Keratinocyte (primary cell): Measurements from ENCODE around the gene GBP1. TPM values are rescaled to one million over a fixed set of nuclear protein-coding genes. Genes with fewer than 3 reads are reported as not detected.

ENCODE experiments used
- DNase-seq: peaks from one replicate; pipeline ENCODE4 v3.0.0-alpha.2; 2011; ENCODE audit warnings: low read depth, missing footprints, low spot score
- FAIRE-seq: peaks from 2 replicates; lab custom pipeline; 2011; peaks lifted over from hg19 to GRCh38; lab: Jason Lieb, UNC
- H2AFZ ChIP-seq: 2 replicates; pipeline ENCODE4 v1.6.0; 2012; ENCODE audit warnings: low read length, control low read depth, inconsistent platforms; ENCODE audit not compliant: control insufficient read depth
- H3K27ac ChIP-seq: 2 replicates; pipeline ENCODE4 v1.5.1; 2011; ENCODE audit warnings: low read length; ENCODE audit not compliant: control insufficient read depth, insufficient read depth
- H3K27me3 ChIP-seq: 3 replicates; pipeline ENCODE4 v1.6.0; 2011; ENCODE audit warnings: low read length; ENCODE audit not compliant: control insufficient read depth, insufficient read depth; ENCODE audit errors: extremely low read depth
- H3K36me3 ChIP-seq, 2 experiments: 2 replicates in 1 of 2; 3 replicates in 1 of 2; pipeline ENCODE4 v1.5.1; 2011; ENCODE audit warnings: low read length in 2 of 2, mild to moderate bottlenecking in 1 of 2; ENCODE audit not compliant: control insufficient read depth in 2 of 2, insufficient read depth in 2 of 2; ENCODE audit errors: extremely low read depth in 1 of 2
- H3K4me1 ChIP-seq: 3 replicates; pipeline ENCODE4 v1.5.1; 2011; ENCODE audit warnings: low read length; ENCODE audit not compliant: control insufficient read depth, insufficient read depth; ENCODE audit errors: extremely low read depth
- H3K4me2 ChIP-seq: 3 replicates; pipeline ENCODE4 v1.6.0; 2011; ENCODE audit warnings: low read depth, low read length; ENCODE audit not compliant: control insufficient read depth, insufficient read depth; ENCODE audit errors: extremely low read depth
- H3K4me3 ChIP-seq, 3 experiments: fragments of 200-600 bp in 1 of 3; sonication (generic) in 1 of 3; 2 replicates in 2 of 3; 3 replicates in 1 of 3; pipeline ENCODE4 v1.5.1; 2011 to 2016; ENCODE audit warnings: low read length in 3 of 3, mild to moderate bottlenecking in 3 of 3, control low read depth in 2 of 3, inconsistent platforms in 1 of 3, low read depth in 1 of 3, mixed read lengths in 1 of 3, mixed run types in 1 of 3, moderate library complexity in 1 of 3; ENCODE audit not compliant: control insufficient read depth in 2 of 3, insufficient read depth in 2 of 3; ENCODE audit errors: extremely low read depth in 1 of 3
- H3K79me2 ChIP-seq: 2 replicates; pipeline ENCODE4 v1.6.0; 2012; ENCODE audit warnings: low read length; ENCODE audit not compliant: control insufficient read depth, insufficient read depth
- H3K9ac ChIP-seq: 3 replicates; pipeline ENCODE4 v1.6.0; 2011; ENCODE audit warnings: low read length; ENCODE audit not compliant: control insufficient read depth, insufficient read depth; ENCODE audit errors: extremely low read depth
- H3K9me1 ChIP-seq: 3 replicates; pipeline ENCODE4 v1.6.0; 2011; ENCODE audit warnings: low read length; ENCODE audit not compliant: control insufficient read depth, insufficient read depth; ENCODE audit errors: extremely low read depth
- H3K9me3 ChIP-seq: 2 replicates; pipeline ENCODE4 v1.5.1; 2012; ENCODE audit warnings: low read depth, low read length; ENCODE audit not compliant: control insufficient read depth
- H4K20me1 ChIP-seq: 3 replicates; pipeline ENCODE4 v1.6.0; 2011; ENCODE audit warnings: low read length; ENCODE audit not compliant: control insufficient read depth, insufficient read depth; ENCODE audit errors: extremely low read depth
- CTCF ChIP-seq, 3 experiments: IDR thresholded peaks in 1 of 3; conservative IDR thresholded peaks in 1 of 3; optimal IDR thresholded peaks in 1 of 3; 2 replicates in 2 of 3; 3 replicates in 1 of 3; pipeline versions ENCODE3 to v1.5.1; 2011; ENCODE audit warnings: low read length in 3 of 3, mild to moderate bottlenecking in 3 of 3, moderate library complexity in 2 of 3, control low read depth in 1 of 3, inconsistent platforms in 1 of 3; ENCODE audit not compliant: insufficient read depth in 2 of 3; ENCODE audit errors: extremely low read depth in 1 of 3
- EZH2 ChIP-seq: IDR thresholded peaks from one replicate; pipeline ENCODE4 v1.6.1; 2012; ENCODE audit warnings: inconsistent platforms, mild to moderate bottlenecking, low read length, moderate library complexity
- dilution Hi-C: fragments of 300-500 bp; cut with MboI; formaldehyde crosslinking; loops from one replicate; pipeline ENCODE4 v1.7.0; 2020; ENCODE audit warnings: low sequenced_read_pairs; ENCODE audit not compliant: extremely low pct_ligation_motif_present
- polyA plus RNA-seq, 5 experiments: library from polyadenylated mRNA; depleted of rRNA in 3 of 5; stranded (reverse) in 3 of 5; stranded (forward) in 1 of 5; unstranded in 1 of 5; fragments of >200 nt; gene quantifications; 1 replicate in 1 of 5; 2 replicates in 3 of 5; 3 replicates in 1 of 5; pipeline versions ENCODE4 v1.2.1 to v1.2.3, GENCODE V29; 2011 to 2012; ENCODE audit warnings: missing spikeins in 2 of 5, low read depth in 1 of 5, low replicate concordance in 1 of 5

The GBP1 gene
- polyA plus RNA-seq, 1 donor (not counting 4 experiments of a cell fraction or from before 2014, with no cell fraction given) = 22.7 TPM

GRCh38 chr1:89070509-89070908 lies 5.5 kb upstream of the GBP1 start:
- H3K36me3 ChIP-seq = no peaks in the 10 kb centered on the region
- no peak for DNase-seq
- H3K4me3 ChIP-seq = no peak overlapping the region
- no peaks in the 10 kb centered on the region for H3K9me3 ChIP-seq
- no peaks in the 10 kb centered on the region for H3K79me2 ChIP-seq
- H3K27me3 ChIP-seq = no peaks in the 10 kb centered on the region
- no peak overlapping the region for H3K9ac ChIP-seq
- no peak overlapping the region for H3K4me2 ChIP-seq
- dilution Hi-C loops = no loop called here
- no peak overlapping the region for H2AFZ ChIP-seq
- no peak for FAIRE-seq
- no peaks in the 10 kb centered on the region for H4K20me1 ChIP-seq
- H3K4me1 ChIP-seq = no peaks in the 10 kb centered on the region
- no peak for TF ChIP-seq EZH2
- no peak for TF ChIP-seq CTCF (optimal IDR thresholded peaks at IDR 0.05 in 1 of 3, IDR thresholded peaks at IDR 0.05 in 1 of 3, conservative IDR thresholded peaks at IDR 0.05 in 1 of 3; ENCODE audit: extremely low read depth in 1 of 3, insufficient read depth in 2 of 3, low read length in 3 of 3)
- no peak overlapping the region for H3K27ac ChIP-seq
- H3K9me1 ChIP-seq = no peaks in the 10 kb centered on the region

GRCh38 chr1:89069951-89070350 lies 4.9 kb upstream of the GBP1 start:
- no peaks in the 10 kb centered on the region for H3K4me1 ChIP-seq

GRCh38 chr1:89068291-89068690 lies 3.3 kb upstream of the GBP1 start:
- H3K9me1 ChIP-seq = no peaks in the 10 kb centered on the region
- no peaks in the 10 kb centered on the region for H3K79me2 ChIP-seq
- TF ChIP-seq EZH2 (no peak), CTCF (optimal IDR thresholded peaks at IDR 0.05 in 1 of 3, IDR thresholded peaks at IDR 0.05 in 1 of 3, conservative IDR thresholded peaks at IDR 0.05 in 1 of 3; ENCODE audit: extremely low read depth in 1 of 3, insufficient read depth in 2 of 3, low read length in 3 of 3) (no peak)
- H3K27me3 ChIP-seq = no peaks in the 10 kb centered on the region
- no peaks in the 10 kb centered on the region for H3K36me3 ChIP-seq
- DNase-seq (no peak), FAIRE-seq (no peak)
- H3K9me3 ChIP-seq = no peaks in the 10 kb centered on the region
- no peaks in the 10 kb centered on the region for H4K20me1 ChIP-seq
- dilution Hi-C loops = no loop called here
- no peak overlapping the region for H3K9ac ChIP-seq
- H3K27ac ChIP-seq = no peak overlapping the region
- peaks cover 7% of the 10 kb centered on the region for H3K4me1 ChIP-seq
- H2AFZ ChIP-seq = no peak overlapping the region
- H3K4me3 ChIP-seq = no peak overlapping the region
- H3K4me2 ChIP-seq = no peak overlapping the region

More at GRCh38 chr1:89069951-89070350, 4.9 kb upstream of the GBP1 start:
- Histone ChIP-seq H3K4me3 (no peak overlapping the region), H3K9ac (no peak overlapping the region), H2AFZ (no peak overlapping the region), H3K9me3 (no peaks in the 10 kb centered on the region), H3K79me2 (no peaks in the 10 kb centered on the region), H3K4me2 (no peak overlapping the region), H4K20me1 (no peaks in the 10 kb centered on the region), H3K27me3 (no peaks in the 10 kb centered on the region), H3K27ac (no peak overlapping the region), H3K36me3 (no peaks in the 10 kb centered on the region), H3K9me1 (no peaks in the 10 kb centered on the region)
- no peak for DNase-seq
- dilution Hi-C loops = no loop called here
- FAIRE-seq = peak; percentile 13
- TF ChIP-seq EZH2 = no peak
